HAP-1 (cell line): ENCODE results near the gene FHIT.
"Not testable (repeated sequence)": the region's sequence is repeated elsewhere in the genome, so short reads cannot be mapped to it uniquely, and the experiment has no call there.

Experiments used
- DNase-seq, 2 experiments: peaks; one replicate each; pipeline ENCODE4 v3.0.0-alpha.2; 2016 to 2020; ENCODE audit warnings: low spot score in 2 of 2
- H3K27me3 ChIP-seq: fragments of 250-450 bp; sonication (Bioruptor Pico); 2 replicates; pipeline ENCODE4 v1.5.1; 2020; ENCODE audit warnings: low read depth, mild to moderate bottlenecking, moderate library complexity
- H3K36me3 ChIP-seq: fragments of 250-450 bp; sonication (Bioruptor Pico); replicated peaks from 2 replicates; pipeline ENCODE4 v1.5.1; 2020; ENCODE audit warnings: mild to moderate bottlenecking
- H3K4me1 ChIP-seq: fragments of 250-450 bp; sonication (Bioruptor Pico); 2 replicates; pipeline ENCODE4 v1.5.1; 2020; ENCODE audit warnings: mild to moderate bottlenecking
- H3K4me3 ChIP-seq: fragments of 250-450 bp; sonication (Bioruptor Pico); 2 replicates; pipeline ENCODE4 v1.5.1; 2020; ENCODE audit warnings: mild to moderate bottlenecking, moderate library complexity
- H3K9me3 ChIP-seq: fragments of 250-450 bp; sonication (Bioruptor Pico); 2 replicates; pipeline ENCODE4 v1.5.1; 2020; ENCODE audit warnings: mild to moderate bottlenecking, moderate library complexity
- in situ Hi-C: fragments of 300-500 bp; cut with MboI; formaldehyde crosslinking; loops from 3 replicates; pipeline ENCODE4 v1.14.3; 2020; ENCODE audit warnings: low sequenced_read_pairs, inconsistent platforms, mixed read lengths

FHIT gene

GRCh38 chr3:59963676-59964075 lies 1287.6 kb downstream of the FHIT start:
- peaks cover 12% of the 10 kb centered on the region for H3K4me1 ChIP-seq
- H3K36me3 ChIP-seq: no peaks in the 10 kb centered on the region
- no peak for DNase-seq
- in situ Hi-C loops: no loop called here
- H3K27me3 ChIP-seq: no peaks in the 10 kb centered on the region
- H3K9me3 ChIP-seq: no peaks in the 10 kb centered on the region
- H3K4me3 ChIP-seq: no peak overlapping the region

- no peaks in the 10 kb centered on the region for H3K36me3 ChIP-seq
- in situ Hi-C loops: no loop called here
- H3K27me3 ChIP-seq: no peaks in the 10 kb centered on the region
These were observed 1294.1 kb downstream of the FHIT start for GRCh38 chr3:59957150-59957549.

GRCh38 chr3:59953104-59953503 lies 1298.1 kb downstream of the FHIT start:
- no peaks in the 10 kb centered on the region for H3K36me3 ChIP-seq
- no peaks in the 10 kb centered on the region for H3K9me3 ChIP-seq
- H3K27me3 ChIP-seq: no peaks in the 10 kb centered on the region
- no peak for DNase-seq
- no peaks in the 10 kb centered on the region for H3K4me1 ChIP-seq
- H3K4me3 ChIP-seq: no peak overlapping the region
- in situ Hi-C loops: no loop called here

More at GRCh38 chr3:59957150-59957549, 1294.1 kb downstream of the FHIT start:
- Histone ChIP-seq H3K4me1 (peaks cover 3% of the 10 kb centered on the region), H3K9me3 (no peaks in the 10 kb centered on the region), H3K4me3 (no peak overlapping the region)
- no peak for DNase-seq

GRCh38 chr3:59949311-59949710 lies 1301.9 kb downstream of the FHIT start:
- in situ Hi-C loops: no loop called here
- Histone ChIP-seq H3K36me3 (no peaks in the 10 kb centered on the region), H3K4me3 (no peak overlapping the region), H3K27me3 (no peaks in the 10 kb centered on the region), H3K4me1 (no peaks in the 10 kb centered on the region), H3K9me3 (no peaks in the 10 kb centered on the region)
- DNase-seq: no peak

GRCh38 chr3:59946401-59946800 lies 1304.9 kb downstream of the FHIT start:
- H3K9me3 ChIP-seq: no peaks in the 10 kb centered on the region
- no peak for DNase-seq
- H3K27me3 ChIP-seq: no peaks in the 10 kb centered on the region
- no peaks in the 10 kb centered on the region for H3K36me3 ChIP-seq
- H3K4me1 ChIP-seq: no peaks in the 10 kb centered on the region
- no peak overlapping the region for H3K4me3 ChIP-seq
- in situ Hi-C loops: no loop called here

GRCh38 chr3:59940718-59941117 lies 1310.5 kb downstream of the FHIT start:
- H3K4me1 ChIP-seq: peaks cover 8% of the 10 kb centered on the region
- H3K27me3 ChIP-seq: no peaks in the 10 kb centered on the region
- H3K36me3 ChIP-seq: no peaks in the 10 kb centered on the region
- DNase-seq: no peak
- in situ Hi-C loops: no loop called here
- H3K9me3 ChIP-seq: no peaks in the 10 kb centered on the region
- no peak overlapping the region for H3K4me3 ChIP-seq

- Histone ChIP-seq H3K4me3 (no peak overlapping the region), H3K36me3 (no peaks in the 10 kb centered on the region), H3K27me3 (no peaks in the 10 kb centered on the region), H3K9me3 (no peaks in the 10 kb centered on the region), H3K4me1 (peaks cover 8% of the 10 kb centered on the region)
- in situ Hi-C loops: no loop called here
- DNase-seq: no peak
These were observed 1311.3 kb downstream of the FHIT start for GRCh38 chr3:59939826-59940426.

GRCh38 chr3:59938828-59939227 lies 1312.4 kb downstream of the FHIT start:
- Histone ChIP-seq H3K9me3 (no peaks in the 10 kb centered on the region), H3K4me1 (peaks cover 8% of the 10 kb centered on the region), H3K27me3 (no peaks in the 10 kb centered on the region), H3K4me3 (no peak overlapping the region), H3K36me3 (no peaks in the 10 kb centered on the region)
- no peak for DNase-seq
- in situ Hi-C loops: no loop called here

- no peak for DNase-seq
- in situ Hi-C loops: no loop called here
- H3K4me1 ChIP-seq: peaks cover 12% of the 10 kb centered on the region
- no peaks in the 10 kb centered on the region for H3K27me3 ChIP-seq
- no peaks in the 10 kb centered on the region for H3K36me3 ChIP-seq
- H3K4me3 ChIP-seq: no peak overlapping the region
- no peaks in the 10 kb centered on the region for H3K9me3 ChIP-seq
These were observed 1314.1 kb downstream of the FHIT start for GRCh38 chr3:59937201-59937600.

- no peaks in the 10 kb centered on the region for H3K36me3 ChIP-seq
- in situ Hi-C loops: no loop called here
- H3K27me3 ChIP-seq: no peaks in the 10 kb centered on the region
These were observed 1314.8 kb downstream of the FHIT start for GRCh38 chr3:59936472-59936871.

GRCh38 chr3:59935025-59935424 lies 1316.2 kb downstream of the FHIT start:
- no peak for DNase-seq
- in situ Hi-C loops: no loop called here
- no peak overlapping the region for H3K4me3 ChIP-seq
- no peaks in the 10 kb centered on the region for H3K36me3 ChIP-seq
- no peaks in the 10 kb centered on the region for H3K27me3 ChIP-seq
- peaks cover 12% of the 10 kb centered on the region for H3K4me1 ChIP-seq
- H3K9me3 ChIP-seq: no peaks in the 10 kb centered on the region

More at GRCh38 chr3:59936472-59936871, 1314.8 kb downstream of the FHIT start:
- Histone ChIP-seq H3K4me1 (peaks cover 12% of the 10 kb centered on the region), H3K4me3 (no peak overlapping the region), H3K9me3 (no peaks in the 10 kb centered on the region)
- DNase-seq: no peak

- in situ Hi-C loops, H3K4me3 ChIP-seq, DNase-seq, H3K27me3 ChIP-seq, H3K9me3 ChIP-seq, H3K36me3 ChIP-seq: not testable (repeated sequence)
- H3K4me1 ChIP-seq: peaks cover 12% of the 10 kb centered on the region
These were observed 1316.7 kb downstream of the FHIT start for GRCh38 chr3:59934560-59934959.

GRCh38 chr3:59930170-59930569 lies 1321.1 kb downstream of the FHIT start:
- Histone ChIP-seq H3K27me3 (no peaks in the 10 kb centered on the region), H3K4me3 (no peak overlapping the region)
- in situ Hi-C loops: no loop called here

GRCh38 chr3:59927056-59927455 lies 1324.2 kb downstream of the FHIT start:
- Histone ChIP-seq H3K27me3 (no peaks in the 10 kb centered on the region), H3K36me3 (no peaks in the 10 kb centered on the region), H3K4me3 (no peak overlapping the region), H3K4me1 (peaks cover 41% of the 10 kb centered on the region), H3K9me3 (no peaks in the 10 kb centered on the region)
- in situ Hi-C loops: no loop called here
- DNase-seq: peak; percentile 53 to 95

More at GRCh38 chr3:59930170-59930569, 1321.1 kb downstream of the FHIT start:
- Histone ChIP-seq H3K9me3 (no peaks in the 10 kb centered on the region), H3K36me3 (no peaks in the 10 kb centered on the region), H3K4me1 (peaks cover 22% of the 10 kb centered on the region)
- no peak for DNase-seq

GRCh38 chr3:59925946-59926345 lies 1325.3 kb downstream of the FHIT start:
- Histone ChIP-seq H3K4me1 (peaks cover 41% of the 10 kb centered on the region), H3K9me3 (no peaks in the 10 kb centered on the region), H3K27me3 (no peaks in the 10 kb centered on the region), H3K4me3 (no peak overlapping the region), H3K36me3 (no peaks in the 10 kb centered on the region)
- in situ Hi-C loops: no loop called here
- DNase-seq: peak in 1 of 2 experiments; percentile 75
